ENCODE data around the gene NT5C1A.

Gene NT5C1A

DNA sequence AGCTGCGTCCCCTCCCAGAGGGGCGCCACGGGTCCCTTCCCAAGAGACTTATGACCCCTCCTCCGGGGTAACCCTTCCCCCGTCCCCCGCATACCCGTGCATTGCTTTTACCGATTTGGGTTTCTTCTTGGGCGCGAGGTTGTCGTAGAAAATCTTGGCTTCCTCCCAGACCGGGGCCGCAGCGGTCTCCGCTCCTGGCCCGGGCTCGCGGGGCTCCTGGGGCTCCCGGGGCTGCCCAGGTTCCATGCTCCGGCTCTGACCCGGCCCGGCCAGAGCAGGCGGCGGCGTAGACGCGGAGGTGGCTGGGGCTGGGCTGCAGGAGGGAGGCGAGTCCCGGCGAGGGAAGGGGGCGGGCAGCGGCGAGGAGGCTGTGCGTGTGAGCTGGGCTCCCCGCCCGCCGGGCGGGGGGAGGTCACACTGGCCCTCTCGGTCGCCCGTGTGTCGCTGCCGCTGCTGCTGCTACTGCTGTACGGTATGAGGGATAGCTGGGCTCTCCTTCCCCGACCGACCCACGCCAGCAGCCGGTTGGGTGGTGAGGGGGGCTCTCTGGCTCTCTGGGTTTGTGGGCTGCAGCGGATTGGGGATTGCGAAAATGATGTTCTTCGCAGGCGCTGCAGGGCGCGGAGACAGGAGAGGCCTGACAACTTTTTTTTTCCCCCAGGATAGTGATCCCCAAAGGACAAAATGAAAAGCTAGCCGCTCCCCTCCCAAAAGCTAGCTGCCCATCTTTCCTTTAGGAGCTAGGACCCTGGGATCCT lies at the start of gene NT5C1A:
NT5C1A (minus strand) TSS at position 315 of the 758 bp plus-strand sequence; CDS start at position 246, 69 bp downstream.
- DNase-seq (ENCODE audit: low read depth): no peak

DNA sequence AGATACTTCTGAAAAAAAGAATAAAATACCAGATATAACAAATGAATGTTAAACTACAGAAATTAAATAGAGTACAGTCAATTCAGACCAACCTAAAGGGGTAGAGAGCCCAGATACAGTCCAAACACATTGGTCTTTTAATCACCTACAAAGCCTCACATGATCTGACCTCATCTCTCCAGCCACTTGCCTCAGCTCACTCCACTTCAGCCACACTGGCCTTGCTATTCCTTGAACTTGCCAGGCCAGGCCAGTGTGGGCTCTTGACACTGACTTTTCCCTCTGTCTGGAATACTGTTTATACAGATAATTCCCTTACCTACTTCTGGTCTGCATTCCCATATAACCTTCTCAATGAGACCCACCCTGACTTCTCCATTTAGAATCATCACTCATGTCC lies 49.8 kb upstream of the NT5C1A start:
- DNase-seq (ENCODE audit: low read depth): no peak

- DNase-seq (ENCODE audit: low read depth): no peak
Measured at GRCh38 chr1:39720094-39720999, 48.4 kb upstream of the NT5C1A start.

- no peak for DNase-seq (ENCODE audit: low read depth)
Measured at GRCh38 chr1:39717809-39718208, 45.9 kb upstream of the NT5C1A start.

GRCh38 chr1:39713557-39713956 lies 41.6 kb upstream of the NT5C1A start:
- DNase-seq (ENCODE audit: low read depth): no peak

GRCh38 chr1:39711966-39712340 lies 40.0 kb upstream of the NT5C1A start:
- DNase-seq (ENCODE audit: low read depth): no peak

DNA sequence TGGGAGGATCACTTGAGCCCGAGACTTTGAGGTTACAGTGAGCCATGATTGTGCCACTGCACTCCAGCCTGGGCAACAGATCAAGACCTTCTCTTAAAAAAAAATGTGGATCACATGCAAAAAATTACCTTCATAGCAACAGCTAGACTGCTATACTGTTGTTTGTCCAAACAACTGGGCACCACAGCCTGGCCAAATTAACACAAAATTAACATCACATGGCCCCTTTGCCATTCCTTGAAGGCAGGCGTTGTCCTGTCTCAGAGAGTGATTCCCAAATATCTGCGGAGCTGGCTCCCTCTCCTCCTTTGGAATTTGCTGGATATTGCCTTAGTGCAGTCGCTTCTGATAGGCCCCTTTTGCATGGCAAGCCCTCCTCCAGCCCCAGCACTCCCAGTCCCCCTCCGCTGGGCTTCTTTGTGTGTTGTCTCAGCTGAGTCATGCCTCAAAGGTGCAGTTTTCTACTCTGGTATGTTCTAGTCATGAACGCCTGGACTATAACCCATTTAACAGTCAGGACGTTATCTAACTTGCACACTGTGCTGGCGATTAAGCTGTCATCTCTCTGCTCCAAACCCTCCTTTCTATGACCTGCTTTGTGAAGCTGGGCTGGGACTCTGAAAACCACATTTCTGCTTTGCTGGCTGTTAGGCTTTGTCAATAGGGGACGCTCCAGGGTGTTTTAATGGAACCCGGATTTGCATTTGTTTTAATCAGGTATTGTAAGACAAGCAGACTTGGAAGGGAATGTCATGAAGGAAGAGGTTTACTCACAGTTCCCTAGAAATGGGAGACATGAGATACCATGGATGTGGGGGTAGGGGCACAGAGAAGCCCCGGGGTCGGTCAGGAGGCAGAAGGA lies 39.4 kb upstream of the NT5C1A start:
- no peak for DNase-seq (ENCODE audit: low read depth)

- DNase-seq (ENCODE audit: low read depth): no peak
Measured at GRCh38 chr1:39707506-39707905, 35.6 kb upstream of the NT5C1A start.

DNA sequence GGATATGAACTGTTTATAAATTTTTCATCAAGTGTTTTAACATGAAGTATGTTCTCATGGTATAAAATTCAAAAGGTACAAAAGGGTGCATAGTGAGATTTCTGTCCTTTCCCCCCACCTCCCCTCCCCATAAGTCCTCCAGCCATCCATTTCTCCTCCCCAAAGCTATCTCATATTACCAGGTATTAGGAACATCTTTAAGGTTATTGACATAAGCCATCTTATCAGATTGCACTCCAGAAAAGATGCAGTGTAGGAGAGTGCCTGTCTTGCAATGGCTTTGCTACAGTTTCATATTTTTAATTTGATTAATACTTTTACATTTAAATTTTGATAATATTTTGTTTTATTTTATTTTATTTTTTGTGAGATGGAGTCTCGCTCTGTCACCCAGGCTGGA lies 32.9 kb upstream of the NT5C1A start:
- no peak for DNase-seq (ENCODE audit: low read depth)

- DNase-seq (ENCODE audit: low read depth): no peak
Measured at GRCh38 chr1:39701049-39701439, 29.1 kb upstream of the NT5C1A start.

GRCh38 chr1:39700348-39700747 lies 28.4 kb upstream of the NT5C1A start:
- no peak for DNase-seq (ENCODE audit: low read depth)

DNA sequence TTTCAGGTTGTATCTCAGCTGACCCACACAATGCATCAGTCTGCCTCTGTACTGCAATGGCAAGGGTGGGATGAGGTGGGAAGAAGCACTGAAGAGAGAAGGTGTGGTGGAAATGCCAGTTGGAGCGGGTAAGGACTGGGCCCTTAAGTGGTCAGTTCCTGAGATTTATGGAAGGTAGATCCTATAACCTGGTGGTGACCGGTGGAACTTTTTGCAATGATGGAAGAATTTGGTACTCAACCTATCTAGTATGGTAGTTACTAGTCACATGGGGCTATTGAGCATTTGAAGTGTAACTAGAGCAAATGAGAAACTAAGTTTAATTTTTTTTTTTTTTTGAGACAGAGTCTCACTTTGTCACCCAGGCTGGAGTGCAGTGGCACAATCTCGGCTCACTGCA lies 27.5 kb upstream of the NT5C1A start:
- no peak for DNase-seq (ENCODE audit: low read depth)

DNA sequence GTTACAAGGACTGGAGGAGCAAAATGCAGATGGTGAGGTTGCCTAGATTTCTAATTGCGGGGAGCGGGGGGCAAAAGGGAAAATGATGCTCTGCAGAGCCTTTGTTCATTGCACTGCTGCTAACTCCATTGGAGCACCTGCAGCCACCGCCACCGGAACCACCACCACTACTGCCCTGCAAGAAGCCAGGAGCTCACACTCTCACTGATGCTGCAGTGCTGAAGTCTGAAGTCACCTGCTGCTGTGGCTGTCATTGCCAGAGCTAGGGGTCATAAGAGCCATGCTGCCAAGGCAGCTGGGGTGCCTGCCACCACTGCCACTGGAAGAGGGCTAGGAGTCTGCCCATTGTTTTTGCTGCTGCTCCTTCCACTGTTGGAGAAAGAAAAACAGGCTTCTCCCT lies 26.7 kb upstream of the NT5C1A start:
- DNase-seq (ENCODE audit: low read depth): no peak

- no peak for DNase-seq (ENCODE audit: low read depth)
Measured at GRCh38 chr1:39696448-39696847, 24.5 kb upstream of the NT5C1A start.

DNA sequence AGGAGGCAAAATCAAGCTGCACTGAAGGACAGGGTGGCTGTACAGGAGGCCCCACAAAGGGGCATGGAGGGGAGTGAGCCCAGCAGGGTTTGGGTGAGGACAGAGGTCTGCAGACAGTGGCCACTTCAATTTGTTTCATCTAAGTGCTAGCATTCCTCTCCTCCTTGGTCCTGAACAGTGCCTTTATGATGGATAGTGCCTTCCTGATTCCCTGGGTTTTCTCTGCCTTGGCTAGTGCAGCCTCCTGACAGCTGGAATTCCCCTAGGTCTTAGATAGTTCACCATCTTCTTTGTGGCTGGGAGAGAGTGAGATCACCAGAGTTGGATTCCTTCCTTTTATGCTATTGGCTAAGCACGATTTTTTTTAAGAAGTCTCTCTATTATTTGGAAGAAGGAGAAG lies 23.1 kb upstream of the NT5C1A start:
- no peak for DNase-seq (ENCODE audit: low read depth)

GRCh38 chr1:39694026-39694425 lies 22.1 kb upstream of the NT5C1A start:
- DNase-seq (ENCODE audit: low read depth): no peak

DNA sequence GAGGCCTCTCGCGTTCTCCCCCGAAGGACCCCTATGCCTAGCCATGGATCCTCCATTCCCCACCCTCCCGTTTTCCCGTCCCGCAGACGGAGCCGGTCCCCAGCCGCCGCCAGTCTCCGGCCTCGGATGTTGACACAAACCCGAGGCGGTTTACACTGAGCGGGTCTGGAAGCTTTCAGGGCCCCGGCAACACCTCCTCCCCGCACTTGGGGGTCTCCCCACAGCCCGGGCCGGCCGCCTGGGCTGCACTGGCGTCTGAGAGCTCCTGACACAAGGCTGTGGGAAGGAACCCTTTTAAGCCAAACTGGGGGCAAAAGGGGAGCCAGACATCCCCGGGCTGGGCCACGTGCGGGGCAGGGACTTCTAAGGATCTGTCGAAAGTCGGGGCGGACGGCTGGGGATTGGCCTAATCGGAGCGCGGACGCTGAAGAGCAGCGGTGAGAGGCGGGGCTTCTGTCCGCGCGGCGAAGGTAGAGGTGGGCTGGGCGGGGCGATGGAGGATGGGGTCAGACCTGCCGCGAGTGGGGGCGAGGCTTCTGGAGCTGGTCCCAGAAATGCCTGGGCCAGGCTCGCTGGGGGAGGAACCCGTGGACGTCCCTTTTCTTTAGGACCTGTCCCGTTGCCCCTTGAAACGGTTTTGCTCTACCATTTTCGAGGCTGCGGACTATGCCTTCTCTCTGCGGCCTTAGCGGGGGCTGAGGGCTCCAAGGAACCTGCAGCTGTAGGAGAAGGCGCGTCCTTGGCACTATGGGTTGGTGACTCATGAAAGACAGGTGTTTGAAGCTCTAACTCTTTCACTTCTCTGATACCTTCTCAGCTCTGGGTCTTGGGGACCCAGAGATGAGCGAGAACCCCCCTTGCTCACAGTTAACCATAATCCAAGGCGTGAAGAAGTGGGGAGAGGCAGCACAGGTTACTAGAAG lies 20.5 kb upstream of the NT5C1A start:
- no peak for DNase-seq (ENCODE audit: low read depth)

DNA sequence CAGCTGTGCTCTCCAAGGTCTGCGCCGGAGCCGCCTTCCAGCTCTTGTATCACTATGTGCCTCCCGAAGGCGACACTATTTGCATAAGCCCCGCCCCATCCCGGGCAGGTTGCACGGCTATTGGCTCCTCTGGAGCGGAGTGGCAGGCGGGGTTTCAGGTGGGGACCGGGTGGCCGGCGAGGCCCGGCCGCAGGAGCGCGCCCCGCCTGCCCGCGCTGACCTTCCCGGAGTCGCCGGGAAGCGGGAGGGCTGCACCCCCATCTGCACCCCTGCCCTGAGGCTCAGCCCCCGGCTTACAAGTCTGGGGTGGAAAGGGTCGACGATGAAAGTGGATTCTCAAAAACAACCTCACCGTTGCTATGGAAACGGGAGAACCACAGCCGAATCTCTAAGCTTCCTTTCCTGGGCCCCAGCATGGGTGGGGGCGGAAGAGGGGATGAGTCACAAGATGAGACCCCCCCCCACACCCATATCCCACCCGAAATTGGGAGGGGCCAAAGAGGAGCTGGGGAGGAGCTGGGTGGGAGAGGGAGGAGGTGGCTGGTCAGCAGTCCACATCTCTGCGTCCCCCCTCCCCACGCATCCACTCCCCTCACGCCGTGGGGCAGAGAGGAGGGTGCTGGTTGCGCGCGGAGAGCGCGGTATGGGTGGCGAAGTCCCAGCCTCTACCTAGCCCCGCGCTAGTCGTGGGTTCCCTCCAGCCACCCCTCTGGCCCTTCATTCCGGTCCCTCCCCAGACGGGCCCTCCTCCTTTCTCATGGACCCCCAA lies 19.7 kb upstream of the NT5C1A start, which contains the start of gene HPCAL4:
HPCAL4 (minus strand) TSS at position 51 of the 769 bp plus-strand sequence. CDS start 6,830 bp downstream, outside the sequence.
- DNase-seq (ENCODE audit: low read depth): peak; percentile 87

- no peak for DNase-seq (ENCODE audit: low read depth)
Measured at GRCh38 chr1:39690794-39691382, 19.0 kb upstream of the NT5C1A start.

- DNase-seq (ENCODE audit: low read depth): no peak
Measured at GRCh38 chr1:39690225-39690624, 18.3 kb upstream of the NT5C1A start.
